Retinal pigment epithelial cell (primary cell): ENCODE results near the gene C10orf105.

Source experiments
- DNase-seq: peaks from one replicate; pipeline ENCODE4 v3.0.0-alpha.2; 2010; ENCODE audit warnings: low read depth
- H3K4me3 ChIP-seq: 2 replicates; pipeline ENCODE4 v1.5.1; 2011; ENCODE audit warnings: mild to moderate bottlenecking, low read length, control low read depth, moderate library complexity
- TF ChIP-seq, protein P1 (sequence below): conservative IDR thresholded peaks from 2 replicates; pipeline ENCODE4 v1.5.1; 2011; ENCODE audit warnings: low read depth, low read length, control low read depth, inconsistent platforms

The C10orf105 gene

DNA sequence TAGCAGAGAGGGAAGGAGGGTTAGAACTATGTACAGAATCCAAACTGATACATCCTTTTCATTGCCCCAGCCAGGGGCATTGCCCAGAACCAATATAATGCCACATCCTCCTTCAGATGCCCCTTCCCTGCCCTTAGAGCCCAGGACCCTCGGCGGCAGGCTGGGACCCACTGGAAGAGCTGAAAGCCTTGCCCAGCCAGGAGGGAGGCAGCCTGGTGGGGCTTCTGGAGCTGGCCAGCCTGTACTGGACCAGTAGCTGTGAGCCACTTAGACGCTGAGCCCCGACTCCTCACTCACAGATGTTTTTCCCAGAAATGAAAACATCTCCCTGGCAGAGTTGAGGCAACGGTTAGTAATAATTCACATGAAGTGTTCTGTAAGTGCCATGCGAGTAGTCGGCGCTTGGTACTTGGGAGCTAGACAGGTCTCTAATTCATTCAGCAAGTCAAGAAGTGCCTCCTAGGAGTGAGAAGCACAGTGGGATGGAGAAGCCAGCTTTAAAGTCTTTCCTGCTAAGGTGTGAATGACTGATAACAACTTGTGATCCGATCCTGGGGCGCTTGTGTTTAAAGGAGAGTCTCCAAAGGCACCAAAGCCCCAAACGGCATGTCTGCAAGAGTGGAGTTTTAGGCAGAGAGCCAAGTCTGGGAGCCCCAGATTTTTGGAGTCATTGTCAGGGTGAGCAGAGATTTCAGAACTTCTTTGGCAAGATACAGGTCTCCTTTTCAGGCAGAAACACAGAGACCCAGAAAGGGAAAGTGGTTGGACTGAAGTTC lies 44.0 kb upstream of the C10orf105 start:
- TF ChIP-seq, protein P1, sequence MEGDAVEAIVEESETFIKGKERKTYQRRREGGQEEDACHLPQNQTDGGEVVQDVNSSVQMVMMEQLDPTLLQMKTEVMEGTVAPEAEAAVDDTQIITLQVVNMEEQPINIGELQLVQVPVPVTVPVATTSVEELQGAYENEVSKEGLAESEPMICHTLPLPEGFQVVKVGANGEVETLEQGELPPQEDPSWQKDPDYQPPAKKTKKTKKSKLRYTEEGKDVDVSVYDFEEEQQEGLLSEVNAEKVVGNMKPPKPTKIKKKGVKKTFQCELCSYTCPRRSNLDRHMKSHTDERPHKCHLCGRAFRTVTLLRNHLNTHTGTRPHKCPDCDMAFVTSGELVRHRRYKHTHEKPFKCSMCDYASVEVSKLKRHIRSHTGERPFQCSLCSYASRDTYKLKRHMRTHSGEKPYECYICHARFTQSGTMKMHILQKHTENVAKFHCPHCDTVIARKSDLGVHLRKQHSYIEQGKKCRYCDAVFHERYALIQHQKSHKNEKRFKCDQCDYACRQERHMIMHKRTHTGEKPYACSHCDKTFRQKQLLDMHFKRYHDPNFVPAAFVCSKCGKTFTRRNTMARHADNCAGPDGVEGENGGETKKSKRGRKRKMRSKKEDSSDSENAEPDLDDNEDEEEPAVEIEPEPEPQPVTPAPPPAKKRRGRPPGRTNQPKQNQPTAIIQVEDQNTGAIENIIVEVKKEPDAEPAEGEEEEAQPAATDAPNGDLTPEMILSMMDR: no peak
- DNase-seq: no peak
- H3K4me3 ChIP-seq: no peak overlapping the region

DNA sequence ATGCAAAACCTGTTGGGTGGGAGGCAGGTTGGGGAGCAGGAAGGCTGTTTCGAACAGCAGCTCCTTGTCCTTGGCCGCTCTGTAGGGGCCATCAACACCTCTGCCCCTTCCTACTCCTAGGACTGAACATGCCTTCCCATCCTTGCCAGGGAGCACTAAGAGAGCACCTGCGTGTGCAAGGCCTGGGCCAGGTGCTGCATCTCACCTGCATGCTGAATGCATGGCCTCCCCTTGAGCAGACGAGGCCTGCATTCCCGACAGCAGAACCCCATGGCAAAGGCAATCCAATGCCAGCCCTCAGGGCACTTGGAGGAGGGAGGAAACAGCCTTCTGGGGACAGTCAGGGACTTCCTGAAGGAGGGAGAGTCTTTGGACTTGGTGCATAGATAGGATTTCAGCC lies 42.7 kb upstream of the C10orf105 start:
- TF ChIP-seq, protein P1: no peak
- H3K4me3 ChIP-seq: no peak overlapping the region
- DNase-seq: no peak

DNA sequence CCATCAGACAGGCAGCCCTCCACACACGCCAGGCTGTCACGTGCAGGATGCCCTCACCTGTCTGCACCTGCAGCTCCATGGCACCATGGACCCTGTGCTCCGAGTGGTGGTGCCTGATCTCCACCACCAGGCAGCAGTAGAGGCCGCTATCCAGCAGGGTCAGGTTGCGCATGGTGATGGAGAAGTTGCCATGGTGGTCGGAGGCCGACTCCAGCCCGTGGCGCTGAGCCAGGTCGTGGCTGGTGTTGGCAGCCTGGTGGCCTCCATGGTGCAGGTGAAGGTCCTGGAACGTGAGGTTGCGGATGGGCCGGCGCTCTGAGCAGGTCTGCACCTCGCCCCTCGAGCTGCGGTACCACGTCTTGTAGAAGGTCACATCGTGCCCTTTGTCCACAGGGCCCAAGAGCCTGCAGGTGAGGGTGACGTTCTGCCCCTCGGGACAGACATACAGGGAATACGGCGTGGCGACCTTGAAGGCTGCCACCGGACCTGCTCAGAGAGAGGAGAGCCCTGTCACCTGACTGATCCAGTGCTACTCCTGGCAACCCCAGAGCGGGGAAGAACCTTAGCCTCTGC lies 42.0 kb upstream of the C10orf105 start:
- TF ChIP-seq, protein P1: peak; percentile 16
- no peak for DNase-seq
- H3K4me3 ChIP-seq: no peak overlapping the region

DNA sequence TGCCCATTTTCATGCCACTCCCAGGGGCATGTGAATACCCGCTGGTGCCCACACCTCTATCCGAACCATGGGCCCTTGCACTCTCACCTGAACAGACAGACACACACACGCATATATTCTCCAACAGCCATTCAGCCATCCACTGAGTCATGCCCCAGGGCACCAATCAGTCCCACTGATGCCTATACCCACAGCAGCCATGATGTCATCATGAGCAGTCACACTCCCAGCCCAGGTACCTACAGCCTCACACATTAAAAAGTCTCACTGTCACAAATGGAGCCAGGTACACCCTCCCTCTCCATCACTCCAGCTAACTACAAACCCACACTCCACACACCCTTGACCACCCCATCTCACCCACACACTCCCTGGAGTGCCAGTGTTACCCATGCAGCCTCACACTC lies 41.5 kb upstream of the C10orf105 start:
- TF ChIP-seq, protein P1: no peak
- H3K4me3 ChIP-seq: no peak overlapping the region
- no peak for DNase-seq

DNA sequence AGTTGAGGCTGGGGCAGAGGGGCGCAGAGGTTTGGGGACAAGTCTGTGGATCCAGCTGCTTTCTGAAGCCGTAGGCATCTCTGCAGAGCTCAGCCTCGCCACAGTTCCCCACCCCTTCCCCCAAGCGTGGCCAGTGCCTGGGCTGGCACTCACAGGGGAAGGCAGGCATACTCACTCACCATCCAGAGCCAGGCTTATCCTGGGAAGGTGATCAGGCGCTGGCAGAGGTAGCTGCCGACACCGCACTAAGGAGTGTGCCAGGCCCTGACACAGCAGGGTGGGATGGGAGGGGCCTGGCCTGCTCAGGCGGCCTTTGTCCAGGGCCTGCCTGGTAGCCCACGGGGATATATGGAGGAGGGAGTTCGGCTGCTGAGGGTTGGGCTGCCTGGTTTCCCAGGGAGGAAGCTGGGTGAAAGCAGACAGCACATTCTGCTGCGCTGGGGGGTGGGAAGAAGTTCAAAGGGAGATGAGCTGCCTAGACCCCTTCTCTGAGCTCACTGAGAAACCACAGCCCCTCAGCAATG lies 37.9 kb upstream of the C10orf105 start:
- H3K4me3 ChIP-seq: no peak overlapping the region
- no peak for DNase-seq
- TF ChIP-seq, protein P1: no peak

DNA sequence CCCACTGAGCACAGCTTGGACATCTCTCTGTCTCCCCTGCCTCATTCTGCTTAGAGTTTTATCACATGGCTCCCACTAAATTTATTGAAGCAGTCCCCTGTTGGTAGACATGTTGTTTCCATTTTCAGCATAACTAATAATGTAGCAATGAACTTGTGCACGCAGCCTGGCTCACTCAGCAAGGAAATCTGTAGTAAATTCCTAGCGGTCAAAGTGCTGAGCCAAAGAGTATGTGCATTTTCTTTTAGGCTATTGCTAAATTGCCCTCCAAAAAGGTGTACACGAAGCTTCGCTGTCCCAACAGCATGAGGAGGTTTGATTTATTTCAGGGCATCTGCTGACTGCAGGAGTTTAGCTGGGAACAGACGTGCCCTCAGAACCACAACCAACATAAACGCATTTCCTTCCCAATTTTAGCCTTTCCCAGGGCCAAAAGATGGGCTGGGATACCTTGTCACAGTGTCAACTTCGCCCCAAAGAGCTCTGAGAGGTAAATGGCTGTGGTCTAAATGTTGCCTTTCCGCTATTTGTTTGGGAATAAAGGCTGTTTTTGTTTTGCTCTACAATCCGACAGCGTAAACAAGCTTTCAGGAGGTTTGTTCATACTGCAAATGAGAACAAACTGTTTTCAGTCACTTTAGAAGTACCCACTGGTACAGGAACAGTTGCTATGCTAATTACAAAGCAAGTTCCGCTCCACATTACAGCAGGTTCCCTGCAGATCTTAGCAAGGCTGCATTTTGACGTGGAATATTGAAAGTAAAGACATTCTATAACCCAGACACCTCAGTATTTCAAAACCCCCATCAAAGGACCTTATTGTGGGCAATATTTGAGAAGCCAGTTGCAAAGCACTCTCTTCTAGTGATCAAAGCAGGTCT lies 37.0 kb upstream of the C10orf105 start:
- TF ChIP-seq, protein P1: no peak
- DNase-seq: no peak
- H3K4me3 ChIP-seq: no peak overlapping the region
